GM23248 (cell line): ENCODE measurements around the gene CXCR5. TPM values are rescaled to one million over a fixed set of nuclear protein-coding genes. Genes with fewer than 3 reads are reported as not detected.

Source experiments
- DNase-seq: peaks from one replicate; pipeline ENCODE4 v3.0.0-alpha.2; 2015
- H2AFZ ChIP-seq: fragments of 200-600 bp; sonication (generic); 2 replicates; pipeline ENCODE4 v1.6.1; 2016; ENCODE audit warnings: antibody characterized with exemption
- H3F3A ChIP-seq: fragments of 200-600 bp; sonication (generic); 2 replicates; pipeline ENCODE4 v1.6.1; 2016; ENCODE audit warnings: mild to moderate bottlenecking, antibody characterized with exemption, mixed run types; ENCODE audit not compliant: insufficient read depth
- H3K27ac ChIP-seq: fragments of 200-600 bp; sonication (generic); 2 replicates; pipeline ENCODE4 v1.5.1; 2016; ENCODE audit warnings: mild to moderate bottlenecking
- H3K27me3 ChIP-seq: fragments of 200-600 bp; sonication (generic); replicated peaks from 2 replicates; pipeline ENCODE4 v1.6.1; 2016; ENCODE audit warnings: mild to moderate bottlenecking; ENCODE audit not compliant: insufficient read depth
- H3K36me3 ChIP-seq: fragments of 200-600 bp; sonication (generic); 2 replicates; pipeline ENCODE4 v1.6.1; 2016; ENCODE audit warnings: low read depth, mild to moderate bottlenecking
- H3K4me1 ChIP-seq: fragments of 200-600 bp; sonication (generic); 2 replicates; pipeline ENCODE4 v1.6.1; 2016; ENCODE audit warnings: mild to moderate bottlenecking; ENCODE audit not compliant: insufficient read depth
- H3K4me2 ChIP-seq: fragments of 200-600 bp; sonication (generic); one replicate; pipeline ENCODE4 v1.6.1; 2016; ENCODE audit warnings: mild to moderate bottlenecking; ENCODE audit not compliant: unreplicated experiment
- H3K4me3 ChIP-seq: fragments of 200-600 bp; sonication (generic); 2 replicates; pipeline ENCODE4 v1.5.1; 2016; ENCODE audit warnings: mild to moderate bottlenecking
- H3K79me2 ChIP-seq: fragments of 200-600 bp; sonication (generic); 2 replicates; pipeline ENCODE4 v1.6.1; 2016; ENCODE audit warnings: mild to moderate bottlenecking; ENCODE audit not compliant: insufficient read depth
- H3K9ac ChIP-seq: fragments of 200-600 bp; sonication (generic); 2 replicates; pipeline ENCODE4 v1.6.1; 2016; ENCODE audit warnings: mild to moderate bottlenecking
- H3K9me2 ChIP-seq: fragments of 200-600 bp; sonication (generic); 2 replicates; pipeline ENCODE4 v1.6.1; 2016; ENCODE audit warnings: mixed run types, mild to moderate bottlenecking, moderate library complexity; ENCODE audit not compliant: insufficient read depth
- H3K9me3 ChIP-seq: fragments of 200-600 bp; sonication (generic); one replicate; pipeline ENCODE4 v1.6.1; 2017; ENCODE audit warnings: low read depth
- H4K20me1 ChIP-seq: fragments of 200-600 bp; sonication (generic); 2 replicates; pipeline ENCODE4 v1.6.0; 2016; ENCODE audit not compliant: insufficient read depth
- EZH2 ChIP-seq: fragments of 200-600 bp; sonication (generic); IDR thresholded peaks from 2 replicates; pipeline ENCODE4 v1.6.1; 2018; ENCODE audit warnings: antibody characterized with exemption, mild to moderate bottlenecking; ENCODE audit not compliant: insufficient read depth, poor library complexity, severe bottlenecking
- EZH2phosphoT487 ChIP-seq: fragments of 200-600 bp; sonication (generic); IDR thresholded peaks from 2 replicates; pipeline ENCODE4 v1.6.1; 2018; ENCODE audit warnings: antibody characterized with exemption, moderate library complexity, mild to moderate bottlenecking, low read depth; ENCODE audit not compliant: insufficient read depth
- WGBS, 2 experiments: methylation state at CpG; one replicate each; pipeline ENCODE4 v1.1.6; 2015 to 2017; ENCODE audit warnings: low lambda C conversion rate in 2 of 2, low coverage in 1 of 2; ENCODE audit errors: missing lambda C conversion rate in 2 of 2; 5-methylcytosine and 5-hydroxymethylcytosine counted together
- in situ Hi-C: fragments of 300-500 bp; cut with MboI; formaldehyde crosslinking; loops from 2 replicates; pipeline ENCODE4 v1.15.0; 2020
- polyA plus RNA-seq: library from polyadenylated mRNA; unstranded; fragments of >200 nt; fragmentation: Nextera tagmentation; extraction: Ambion mirVana; gene quantifications from 2 replicates; pipeline ENCODE4 v1.2.1, GENCODE V29; 2016
- total RNA-seq: library from RNA; depleted of rRNA; stranded (reverse); fragments of >200 nt; shearing (Covaris generic); gene quantifications from 2 replicates; pipeline ENCODE4 v1.2.3, GENCODE V29; 2014

CXCR5 gene
- total and polyA plus RNA-seq, 2 experiments from 2014 or later = not detected

DNA sequence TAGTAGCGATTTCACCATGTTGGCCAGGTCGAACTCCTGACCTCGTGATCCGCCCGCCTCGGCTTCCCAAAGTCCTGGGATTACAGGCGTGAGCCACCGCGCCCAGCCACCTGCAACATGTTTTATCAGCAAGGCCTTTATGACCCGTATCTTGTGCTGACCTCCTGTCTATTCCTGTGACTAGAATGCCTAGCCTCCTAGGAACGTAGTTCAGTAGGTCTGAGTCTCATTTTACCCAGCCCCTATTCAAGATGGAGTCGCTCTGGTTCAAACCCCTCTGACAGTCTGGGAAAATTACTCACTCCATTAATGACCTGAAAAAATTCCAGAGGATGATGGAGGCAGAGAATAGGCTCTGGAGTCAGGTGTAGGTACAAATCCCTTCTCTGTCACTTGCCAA, 30.0 kb upstream of the CXCR5 start:
- H2AFZ ChIP-seq = no peak overlapping the region
- no peaks in the 10 kb centered on the region for H3F3A ChIP-seq
- no peaks in the 10 kb centered on the region for H4K20me1 ChIP-seq
- no peaks in the 10 kb centered on the region for H3K9me2 ChIP-seq
- no peak overlapping the region for H3K4me3 ChIP-seq
- H3K79me2 ChIP-seq = no peaks in the 10 kb centered on the region
- no peak for TF ChIP-seq EZH2
- no peak for TF ChIP-seq EZH2phosphoT487
- no peak overlapping the region for H3K27ac ChIP-seq
- no peaks in the 10 kb centered on the region for H3K4me1 ChIP-seq
- in situ Hi-C loops = no loop called here
- no peak overlapping the region for H3K9ac ChIP-seq
- H3K36me3 ChIP-seq = no peaks in the 10 kb centered on the region
- no peaks in the 10 kb centered on the region for H3K9me3 ChIP-seq
- WGBS, 2 experiments = 88 to 91% methylated on average over 12 of the region's 12 CpGs
- H3K4me2 ChIP-seq = no peak overlapping the region
- no peak for DNase-seq
- 0 out of 2 replicates have a peak, but pooled peaks cover under 1% of the 10 kb centered on the region for H3K27me3 ChIP-seq

DNA sequence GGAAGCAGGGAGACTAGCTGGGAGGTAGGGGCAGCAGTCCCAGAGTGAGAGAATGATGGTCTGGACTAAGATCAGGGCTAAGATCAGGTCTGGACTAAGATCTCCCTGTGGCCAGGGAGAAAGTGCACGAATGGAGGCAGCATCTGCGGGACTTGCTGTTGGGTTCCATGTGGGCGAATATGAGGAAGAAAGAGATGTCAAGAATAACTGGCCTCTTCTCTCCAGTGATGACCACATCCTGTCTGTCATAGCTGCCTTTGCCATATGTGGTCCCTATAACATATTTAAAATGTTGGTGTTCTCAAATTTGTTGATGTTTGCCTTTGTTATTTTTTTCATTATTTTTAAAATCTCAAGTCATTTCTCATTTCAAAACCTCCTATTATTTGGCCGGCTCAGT, 27.4 kb upstream of the CXCR5 start:
- Histone ChIP-seq H2AFZ (no peak overlapping the region), H3F3A (no peaks in the 10 kb centered on the region), H3K9me2 (no peaks in the 10 kb centered on the region), H3K4me3 (no peak overlapping the region), H3K4me2 (no peak overlapping the region), H3K9ac (no peak overlapping the region), H3K27me3 (no peaks in the 10 kb centered on the region), H3K9me3 (no peaks in the 10 kb centered on the region), H3K27ac (no peak overlapping the region), H3K79me2 (no peaks in the 10 kb centered on the region), H3K4me1 (no peaks in the 10 kb centered on the region), H3K36me3 (no peaks in the 10 kb centered on the region), H4K20me1 (no peaks in the 10 kb centered on the region)
- 60 to 70% methylated on average over 4 of the region's 4 CpGs for WGBS, 2 experiments
- TF ChIP-seq EZH2 (no peak), EZH2phosphoT487 (no peak)
- DNase-seq = no peak
- in situ Hi-C loops = no loop called here

DNA sequence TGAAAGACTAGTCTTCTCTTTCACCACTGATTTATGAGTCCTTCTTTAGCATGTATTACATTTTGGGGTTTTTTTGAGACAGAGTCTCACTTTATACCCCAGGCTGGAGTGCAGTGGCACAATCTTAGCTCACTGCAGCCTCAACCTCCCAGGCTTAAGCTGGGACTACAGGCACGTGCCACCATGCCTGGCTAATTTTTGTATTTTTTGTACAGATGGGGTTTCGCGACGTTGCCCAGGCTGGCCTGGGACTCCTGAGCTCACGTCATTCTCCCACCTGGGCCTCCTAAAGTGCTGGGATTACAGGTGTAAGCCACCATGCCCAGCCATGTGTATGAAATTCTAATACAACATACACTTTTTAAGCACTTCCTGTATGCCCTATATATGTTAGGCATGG, 26.3 kb upstream of the CXCR5 start:
- no peaks in the 10 kb centered on the region for H4K20me1 ChIP-seq
- no peak for TF ChIP-seq EZH2phosphoT487
- no peak for TF ChIP-seq EZH2
- H3K4me3 ChIP-seq = no peak overlapping the region
- no peaks in the 10 kb centered on the region for H3K36me3 ChIP-seq
- no peak overlapping the region for H3K4me2 ChIP-seq
- H3K9me3 ChIP-seq = no peaks in the 10 kb centered on the region
- H3K27ac ChIP-seq = no peak overlapping the region
- no peaks in the 10 kb centered on the region for H3F3A ChIP-seq
- in situ Hi-C loops = no loop called here
- H3K27me3 ChIP-seq = no peaks in the 10 kb centered on the region
- H2AFZ ChIP-seq = no peak overlapping the region
- no peaks in the 10 kb centered on the region for H3K9me2 ChIP-seq
- no peak overlapping the region for H3K9ac ChIP-seq
- WGBS, 2 experiments = 54 to 62% methylated on average over 5 of the region's 5 CpGs
- DNase-seq = no peak
- H3K4me1 ChIP-seq = no peaks in the 10 kb centered on the region
- no peaks in the 10 kb centered on the region for H3K79me2 ChIP-seq

DNA sequence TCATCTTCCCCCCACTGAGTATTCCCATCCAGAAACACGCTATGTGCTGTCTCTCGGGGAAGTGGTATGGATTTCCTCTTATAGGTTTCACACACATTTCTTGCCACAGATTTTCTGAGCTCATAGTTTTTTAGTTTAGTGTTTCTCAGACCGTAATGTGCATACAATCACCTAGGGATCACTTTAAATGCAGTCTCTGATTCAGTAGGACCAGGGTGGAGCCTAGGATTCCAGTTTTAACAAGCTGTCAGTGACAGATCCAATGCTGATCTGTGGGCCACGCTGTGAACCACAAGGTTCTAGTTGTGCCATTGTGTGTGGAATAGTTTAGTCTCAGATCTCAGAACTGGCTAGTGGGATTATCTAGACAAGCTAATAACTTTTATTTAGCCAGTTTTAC, 23.7 kb upstream of the CXCR5 start:
- Histone ChIP-seq H4K20me1 (no peaks in the 10 kb centered on the region), H2AFZ (no peak overlapping the region), H3K27me3 (no peaks in the 10 kb centered on the region), H3K4me1 (no peaks in the 10 kb centered on the region), H3K79me2 (no peaks in the 10 kb centered on the region), H3K4me2 (no peak overlapping the region), H3K36me3 (no peaks in the 10 kb centered on the region), H3K9me2 (no peaks in the 10 kb centered on the region), H3K27ac (no peak overlapping the region), H3F3A (no peaks in the 10 kb centered on the region), H3K4me3 (no peak overlapping the region), H3K9ac (no peak overlapping the region), H3K9me3 (no peaks in the 10 kb centered on the region)
- 63% methylated on average over 4 of the region's 4 CpGs for WGBS, 2 experiments
- TF ChIP-seq EZH2phosphoT487 = no peak
- TF ChIP-seq EZH2 = no peak
- in situ Hi-C loops = no loop called here
- DNase-seq = no peak

DNA sequence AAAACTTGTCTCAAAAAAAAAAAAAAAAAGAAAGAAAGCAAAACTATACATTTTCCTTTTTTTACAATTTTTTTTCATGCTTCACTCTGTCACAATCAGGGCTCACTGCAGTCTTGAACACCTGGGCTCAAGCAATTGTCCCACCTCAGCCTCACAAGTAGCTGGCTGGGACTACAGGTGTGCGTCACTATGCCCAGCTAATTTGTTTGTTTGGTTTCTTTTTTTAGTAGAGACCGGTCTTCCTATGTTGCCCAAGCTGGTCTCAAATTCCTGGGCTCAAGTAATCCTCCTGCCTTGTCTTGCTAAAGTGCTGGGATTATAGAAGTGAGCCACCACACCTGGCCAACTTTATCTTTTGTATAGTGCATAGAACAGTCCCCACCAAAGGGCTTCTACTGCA, 15.0 kb upstream of the CXCR5 start:
- Histone ChIP-seq H3K27me3 (no peaks in the 10 kb centered on the region), H3K4me3 (no peak overlapping the region), H3K9ac (no peak overlapping the region), H3K27ac (no peak overlapping the region), H3F3A (no peaks in the 10 kb centered on the region), H3K9me3 (no peaks in the 10 kb centered on the region), H3K4me2 (no peak overlapping the region), H4K20me1 (no peaks in the 10 kb centered on the region), H3K9me2 (no peaks in the 10 kb centered on the region), H3K79me2 (no peaks in the 10 kb centered on the region), H3K36me3 (no peaks in the 10 kb centered on the region), H3K4me1 (peaks cover 6% of the 10 kb centered on the region), H2AFZ (no peak overlapping the region)
- TF ChIP-seq EZH2phosphoT487 (no peak), EZH2 (no peak)
- no peak for DNase-seq
- 89 to 97% methylated on average over 2 of the region's 2 CpGs for WGBS, 2 experiments
- in situ Hi-C loops = no loop called here
